Raji (cell line): ENCODE measurements around the gene CHST11.

Experiments used
- POLR2A ChIP-seq: IDR thresholded peaks from 2 replicates; pipeline ENCODE4 v1.6.1; 2011; ENCODE audit warnings: low read depth, low read length, control low read depth; ENCODE audit not compliant: insufficient read depth

The CHST11 gene

DNA sequence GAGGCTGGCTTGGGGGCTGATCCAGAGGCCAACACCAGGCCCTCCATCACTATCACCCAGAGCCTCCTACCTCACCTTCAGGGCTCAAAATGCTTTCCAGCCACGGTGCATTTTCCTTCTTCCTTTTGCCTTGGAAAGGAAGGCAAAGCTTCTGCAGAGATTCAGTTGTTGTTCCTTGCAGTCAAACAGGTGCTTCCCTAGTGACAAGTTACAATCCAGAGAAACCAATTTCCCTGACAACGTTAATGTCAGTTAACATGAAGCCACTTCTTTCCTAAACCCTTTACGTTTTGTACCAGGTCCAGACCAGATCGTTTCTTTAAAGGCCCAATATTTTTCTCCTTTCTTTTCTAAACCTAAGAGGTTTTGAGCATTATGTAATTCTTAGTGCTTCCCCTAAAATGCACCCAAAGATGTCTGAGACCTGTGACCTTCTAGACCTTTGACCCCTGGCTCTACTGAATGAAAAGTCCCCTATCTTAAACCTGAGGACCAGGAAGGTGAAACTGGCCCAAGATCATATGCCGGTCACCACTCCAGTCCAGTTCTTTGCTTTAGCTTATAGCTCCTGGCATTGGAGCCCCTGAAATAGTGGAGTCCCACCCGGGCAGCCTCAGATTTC is 289.8 kb downstream of the CHST11 start:
- no peak for TF ChIP-seq POLR2A

DNA sequence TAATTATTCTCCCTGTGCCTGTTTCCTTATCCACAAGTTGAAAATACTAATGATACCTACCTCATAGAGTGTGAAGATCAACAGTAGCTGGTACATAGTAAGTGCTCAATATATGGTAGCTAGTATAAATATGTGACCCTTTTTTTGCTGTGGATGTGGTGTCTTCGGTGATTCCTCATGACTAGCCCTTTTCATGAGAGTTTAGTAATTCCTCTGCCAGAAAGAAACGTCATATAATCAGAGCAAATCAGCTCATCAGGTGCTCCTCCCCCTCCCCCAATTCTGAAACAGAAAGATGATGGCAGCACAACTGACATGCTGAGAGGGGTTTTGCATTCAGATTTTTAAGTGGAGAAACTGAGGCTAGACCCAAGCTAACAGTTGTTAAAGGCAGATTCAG is 290.6 kb downstream of the CHST11 start:
- no peak for TF ChIP-seq POLR2A

DNA sequence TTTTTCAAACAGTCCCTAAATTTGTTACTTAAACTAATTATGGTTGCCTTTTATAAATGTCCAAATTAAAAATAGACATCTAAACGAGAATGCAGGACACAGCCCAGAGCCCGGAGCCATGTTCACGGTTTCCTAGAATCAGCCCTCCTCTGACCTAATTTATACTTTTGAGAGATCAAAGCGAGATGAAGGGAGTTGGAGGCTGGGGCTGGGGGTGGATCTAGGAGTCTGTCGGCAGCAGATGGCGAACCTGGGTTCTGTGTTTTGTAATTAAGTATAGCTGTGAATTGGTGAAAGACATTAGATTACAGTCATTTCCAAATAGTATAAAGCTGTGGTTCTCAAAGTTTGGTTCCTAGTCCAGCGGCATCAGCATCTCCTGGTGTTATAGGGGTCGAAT is 291.2 kb downstream of the CHST11 start:
- TF ChIP-seq POLR2A: no peak

DNA sequence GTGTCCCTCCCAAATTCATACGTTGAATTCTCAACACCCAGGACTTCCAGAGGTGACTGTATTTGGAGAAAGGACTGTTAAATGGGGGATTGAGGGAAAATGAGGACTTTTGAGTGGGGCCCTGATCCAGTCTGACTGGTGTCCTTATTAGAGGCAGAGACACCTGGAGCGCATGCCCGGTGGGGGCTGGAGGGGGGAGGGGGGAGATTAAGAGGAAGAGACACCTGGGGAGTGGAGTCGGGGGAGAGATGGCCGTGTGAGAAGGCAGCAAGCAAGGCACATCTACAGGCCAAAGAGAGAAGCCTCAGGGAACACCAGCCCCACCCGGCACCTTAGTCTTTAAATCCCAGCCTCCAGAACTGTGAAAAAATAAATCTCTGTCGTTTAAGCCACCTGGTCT is 291.6 kb downstream of the CHST11 start:
- no peak for TF ChIP-seq POLR2A

DNA sequence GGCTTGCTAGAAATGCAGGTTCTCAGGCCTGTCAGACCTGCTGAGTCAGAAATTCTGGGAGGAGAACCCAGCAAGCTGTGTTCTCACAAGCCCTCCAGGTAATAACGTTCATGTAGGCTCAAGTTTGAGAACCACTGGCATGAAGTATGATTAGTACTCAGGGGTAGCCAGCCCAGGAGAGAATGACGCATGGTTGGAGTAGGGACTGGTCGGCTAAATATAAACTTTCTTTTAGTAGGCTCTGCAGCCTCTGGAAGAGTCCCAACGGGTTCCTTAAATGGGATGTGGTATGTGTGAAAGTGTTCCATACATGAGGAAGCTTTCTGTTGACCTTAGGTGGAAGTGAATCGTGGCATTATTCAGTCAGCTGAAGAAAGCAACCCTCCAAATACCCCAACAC is 292.0 kb downstream of the CHST11 start:
- TF ChIP-seq POLR2A: no peak

DNA sequence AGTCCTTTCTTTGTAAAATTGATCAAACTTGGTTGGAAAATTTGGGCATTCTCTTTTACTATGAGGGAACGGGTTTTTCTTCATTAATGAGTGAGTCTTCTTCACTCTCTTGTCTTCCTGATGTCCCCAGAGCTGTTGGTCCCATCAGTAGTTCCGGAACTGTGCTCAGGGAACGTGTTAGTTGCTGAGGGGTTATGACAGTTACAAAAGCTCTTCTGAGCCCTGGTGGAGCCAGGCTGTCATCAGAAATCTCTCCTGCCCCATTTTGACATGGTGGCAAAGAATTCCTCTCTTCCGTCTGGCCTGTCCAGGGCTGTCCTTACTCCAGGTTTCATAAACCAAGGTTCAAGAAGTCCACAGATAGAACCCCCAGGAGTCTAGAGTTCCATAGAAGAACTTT is 292.8 kb downstream of the CHST11 start:
- no peak for TF ChIP-seq POLR2A

DNA sequence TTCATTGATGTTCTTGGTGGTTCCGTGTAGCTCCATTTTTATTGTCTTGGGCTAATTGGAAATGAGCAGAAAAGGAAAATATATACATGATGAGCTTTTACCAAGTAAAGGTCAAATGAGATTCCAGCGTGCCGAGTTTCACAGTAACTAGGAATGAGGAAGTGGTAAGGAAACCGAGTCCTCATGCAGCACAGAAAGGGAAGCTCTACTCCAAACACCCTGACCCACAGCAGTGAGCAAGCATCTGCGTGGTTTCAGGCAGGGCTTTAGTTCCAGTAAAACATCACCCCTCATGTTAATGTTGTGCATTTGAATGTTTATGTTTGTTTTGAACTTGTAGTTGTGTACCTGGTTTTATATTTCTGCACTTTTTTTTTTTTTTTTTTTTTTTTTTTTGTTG is 293.3 kb downstream of the CHST11 start:
- no peak for TF ChIP-seq POLR2A

DNA sequence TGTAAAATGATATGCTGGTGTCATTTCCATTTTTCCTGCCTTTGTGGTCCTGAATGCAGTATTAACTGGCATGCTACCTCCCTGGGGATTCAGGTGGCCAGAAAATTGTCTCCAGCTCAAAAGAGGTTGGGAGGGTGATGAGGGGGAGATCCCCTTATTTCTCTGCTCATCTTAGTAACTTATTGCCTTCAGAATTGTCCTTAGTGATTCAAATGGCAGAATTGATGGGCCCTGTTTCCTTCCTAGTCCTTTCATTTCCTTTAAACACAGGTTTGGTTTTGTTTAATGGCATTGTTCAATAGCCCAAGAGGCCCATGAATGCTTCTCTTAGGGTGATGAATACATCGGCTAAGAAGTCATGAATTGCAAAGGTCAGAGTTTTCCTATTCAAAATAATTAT is 294.4 kb downstream of the CHST11 start:
- TF ChIP-seq POLR2A: no peak

DNA sequence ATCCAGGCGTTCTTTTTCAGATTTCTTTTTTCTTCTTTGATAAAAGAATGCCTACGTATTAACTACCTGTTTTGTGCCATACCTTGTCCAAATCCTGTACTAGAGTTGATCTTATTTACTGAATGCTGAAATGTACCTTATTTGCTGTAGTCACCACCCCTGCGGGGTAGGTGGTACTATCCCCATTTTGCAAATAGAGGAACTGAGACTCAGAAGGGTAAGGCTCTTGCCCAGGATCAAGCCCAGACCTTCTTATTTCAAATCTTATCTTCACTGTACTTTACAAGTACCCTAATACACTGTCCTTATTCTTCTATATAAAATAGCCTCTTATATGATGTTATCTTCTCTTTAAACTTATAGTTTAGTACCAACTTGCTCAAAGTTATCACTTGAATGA is 294.8 kb downstream of the CHST11 start:
- no peak for TF ChIP-seq POLR2A

DNA sequence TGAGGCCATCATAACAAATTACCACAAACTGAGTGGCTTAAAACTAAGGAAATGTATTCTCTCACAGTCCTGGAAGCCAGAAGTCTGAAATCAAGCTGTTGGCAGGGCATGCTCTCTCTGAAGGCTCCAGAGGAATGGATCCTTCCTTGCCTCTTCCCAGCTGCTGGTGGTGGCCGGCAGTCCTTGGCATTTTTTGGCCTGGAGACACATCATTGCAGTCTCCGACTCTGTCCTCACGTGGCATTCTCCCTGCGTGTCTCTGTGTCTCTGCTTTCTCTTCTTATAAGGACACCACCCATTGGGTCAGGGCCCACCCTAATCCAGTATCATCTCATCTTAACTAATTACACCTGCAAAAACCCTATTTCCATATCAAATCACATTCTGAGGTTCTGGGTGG is 295.3 kb downstream of the CHST11 start:
- no peak for TF ChIP-seq POLR2A

DNA sequence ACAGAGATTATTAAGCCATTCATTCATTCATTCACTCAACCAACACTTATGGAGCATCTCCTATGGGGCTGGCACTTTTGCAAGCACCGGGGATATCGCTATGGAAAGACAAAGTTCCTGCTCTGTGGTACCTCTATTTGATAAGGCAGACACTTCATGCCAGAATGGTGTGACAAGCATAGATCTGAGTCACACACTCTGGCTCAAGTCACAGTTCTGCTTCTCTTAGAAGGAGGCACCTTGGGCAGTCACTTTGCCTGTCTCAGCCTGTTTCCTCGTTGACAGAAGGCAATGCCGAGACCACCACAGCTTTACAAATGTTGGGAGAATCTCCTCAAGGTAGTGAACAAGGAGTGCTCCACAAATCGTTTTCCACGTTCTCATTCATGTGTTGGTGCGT is 296.1 kb downstream of the CHST11 start:
- TF ChIP-seq POLR2A: no peak

DNA sequence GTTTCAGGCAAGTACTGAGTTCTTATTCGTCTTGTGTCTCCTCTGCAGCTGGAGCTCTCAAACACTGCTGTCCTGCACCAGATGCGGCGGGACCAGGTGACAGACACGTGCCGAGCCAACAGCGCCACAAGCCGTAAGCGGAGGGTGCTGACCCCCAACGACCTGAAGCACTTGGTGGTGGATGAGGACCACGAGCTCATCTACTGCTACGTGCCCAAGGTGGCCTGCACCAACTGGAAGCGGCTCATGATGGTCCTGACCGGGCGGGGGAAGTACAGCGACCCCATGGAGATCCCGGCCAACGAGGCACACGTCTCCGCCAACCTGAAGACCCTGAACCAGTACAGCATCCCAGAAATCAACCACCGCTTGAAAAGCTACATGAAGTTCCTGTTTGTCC is 300.2 kb downstream of the CHST11 start:
- no peak for TF ChIP-seq POLR2A

DNA sequence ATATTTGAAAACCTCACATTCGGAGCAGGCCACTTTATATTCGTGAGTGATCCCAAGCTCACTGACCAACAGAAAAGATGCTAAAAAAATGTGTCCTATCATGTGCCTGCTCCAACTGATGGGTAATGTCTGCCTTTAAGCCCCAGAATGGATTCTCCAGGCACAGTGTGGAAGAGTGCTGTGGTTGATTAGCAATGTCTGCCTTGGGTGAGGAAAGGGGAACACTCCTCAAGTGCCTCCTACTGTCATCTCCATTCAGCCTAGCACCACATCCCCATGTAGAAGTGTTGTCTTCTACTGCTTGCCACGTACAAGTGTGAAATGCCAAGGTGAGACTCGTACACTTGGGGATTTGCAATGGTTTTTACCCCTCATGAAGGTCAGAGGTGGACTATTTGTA is 302.0 kb downstream of the CHST11 start:
- TF ChIP-seq POLR2A: no peak

DNA sequence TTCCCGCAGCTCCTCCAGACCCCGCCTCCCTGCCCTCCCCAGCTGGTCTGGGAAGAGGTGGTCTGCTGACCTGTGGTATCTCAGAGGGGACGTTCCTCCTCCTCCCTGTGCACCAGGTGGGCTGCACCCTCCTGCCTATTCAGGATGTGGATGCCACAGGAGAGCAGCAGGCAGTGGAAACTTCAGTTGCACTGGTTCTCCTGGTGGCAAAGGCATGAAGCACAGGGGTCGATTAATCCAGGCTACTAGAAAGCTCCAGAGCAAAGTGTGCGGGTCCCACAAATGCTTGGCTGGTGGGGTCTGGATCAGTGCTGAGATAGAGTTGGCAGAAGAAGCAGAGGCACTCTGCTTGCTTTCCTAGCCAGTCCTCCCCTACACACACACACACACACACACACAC is 304.3 kb downstream of the CHST11 start:
- no peak for TF ChIP-seq POLR2A

DNA sequence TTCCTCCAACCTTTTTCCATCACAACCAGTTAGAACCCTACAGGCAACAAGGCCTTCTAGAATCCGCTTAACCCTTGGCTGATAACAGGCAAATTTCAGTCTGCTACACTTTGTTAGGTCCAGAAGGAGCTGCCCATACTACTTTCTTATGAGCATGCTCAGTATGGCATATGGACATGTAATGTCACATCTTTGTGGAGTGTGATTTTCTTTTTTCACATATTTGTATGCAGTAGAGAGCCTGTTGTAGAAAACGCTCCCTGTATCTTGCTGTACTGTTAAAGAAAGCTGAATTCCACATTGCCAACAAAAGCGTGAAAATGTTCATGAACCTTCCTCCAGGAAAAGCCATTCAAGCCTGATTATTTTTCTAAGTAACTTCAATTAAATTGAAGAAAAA is 304.9 kb downstream of the CHST11 start:
- no peak for TF ChIP-seq POLR2A

DNA sequence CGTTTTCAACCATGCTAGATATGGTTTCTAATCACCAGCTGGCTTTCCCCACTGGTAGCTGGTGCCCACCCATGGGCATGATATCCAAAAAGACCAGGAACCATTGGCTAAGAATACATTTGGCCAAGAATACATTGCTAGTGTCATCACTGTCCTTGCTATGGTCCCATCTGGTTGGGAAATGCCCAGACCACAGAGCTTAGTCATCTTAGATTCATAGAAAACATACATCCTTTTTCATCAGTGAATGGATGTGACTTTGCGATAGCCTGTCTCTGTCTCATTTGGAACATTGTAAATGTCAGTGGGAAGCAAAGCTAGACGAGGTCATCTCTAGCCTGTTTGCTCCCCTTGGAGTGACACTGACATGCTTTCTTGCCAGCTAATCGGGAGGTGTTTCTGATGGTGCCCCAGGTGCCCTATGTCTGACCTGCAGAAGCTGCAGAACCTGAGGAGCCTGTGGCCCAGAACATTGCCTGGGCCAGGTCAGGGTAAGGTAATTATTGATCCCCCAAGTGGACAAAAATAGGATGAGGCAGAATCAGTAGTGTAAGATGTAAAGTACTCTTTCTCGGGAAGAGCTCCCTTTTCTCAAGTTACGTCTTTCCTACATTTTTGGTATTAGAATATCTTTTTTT is 306.5 kb downstream of the CHST11 start:
- no peak for TF ChIP-seq POLR2A
